ENCODE data around the gene ANKLE1. TPM values are rescaled to one million over a fixed set of nuclear protein-coding genes. Genes with fewer than 3 reads are reported as not detected.

ANKLE1 gene
- polyA plus RNA-seq, 1 donor (not counting 4 experiments of a cell fraction or from before 2014, with no cell fraction given), result 0.30 TPM

- H3K4me1 ChIP-seq (ENCODE audit: control insufficient read depth, extremely low read depth, insufficient read depth, low read length), result peaks cover 32% of the 10 kb centered on the region
- peaks cover 14% of the 10 kb centered on the region for H3K79me2 ChIP-seq (ENCODE audit: control insufficient read depth, insufficient read depth, low read length)
- H3K9ac ChIP-seq (ENCODE audit: control insufficient read depth, extremely low read depth, insufficient read depth, low read length), result peak within 1 kb of the TSS; percentile 69
- peak; percentile 78 for DNase-seq (ENCODE audit: low read depth, low spot score)
- peak within 1 kb of the TSS; percentile 87 for H3K4me2 ChIP-seq (ENCODE audit: control insufficient read depth, extremely low read depth, insufficient read depth, low read depth, low read length)
- no peaks in the 10 kb centered on the region for H3K9me3 ChIP-seq (ENCODE audit: control insufficient read depth, low read depth, low read length)
- FAIRE-seq, result peak; percentile 73
- H3K36me3 ChIP-seq (ENCODE audit: control insufficient read depth in 2 of 2, extremely low read depth in 1 of 2, insufficient read depth in 2 of 2, low read length in 2 of 2), result peaks cover 0 to 2% of the 10 kb centered on the region in 2 experiments
- H2AFZ ChIP-seq (ENCODE audit: control insufficient read depth, low read length), result peak within 1 kb of the TSS; percentile 33
- H3K27ac ChIP-seq (ENCODE audit: control insufficient read depth, insufficient read depth, low read length), result peak within 1 kb of the TSS; percentile 54
- H3K4me3 ChIP-seq (ENCODE audit: control insufficient read depth in 2 of 3, extremely low read depth in 1 of 3, insufficient read depth in 2 of 3, low read depth in 1 of 3, low read length in 3 of 3), result peak within 1 kb of the TSS; percentile 55 to 87 (median 64)
- H3K27me3 ChIP-seq (ENCODE audit: control insufficient read depth, extremely low read depth, insufficient read depth, low read length), result no peaks in the 10 kb centered on the region
- H3K9me1 ChIP-seq (ENCODE audit: control insufficient read depth, extremely low read depth, insufficient read depth, low read length), result peaks cover 3% of the 10 kb centered on the region
- TF ChIP-seq CTCF (optimal IDR thresholded peaks at IDR 0.05 in 1 of 3, IDR thresholded peaks at IDR 0.05 in 1 of 3, conservative IDR thresholded peaks at IDR 0.05 in 1 of 3; ENCODE audit: extremely low read depth in 1 of 3, insufficient read depth in 2 of 3, low read length in 3 of 3), result peak in 2 of 3 experiments; percentile 19 to 26
- no peak for TF ChIP-seq EZH2 (IDR thresholded peaks at IDR 0.05; ENCODE audit: low read length)
- H4K20me1 ChIP-seq (ENCODE audit: control insufficient read depth, extremely low read depth, insufficient read depth, low read length), result no peaks in the 10 kb centered on the region
- dilution Hi-C loops (cut with MboI; ENCODE audit: extremely low pct_ligation_motif_present, low sequenced_read_pairs), result no loop called here
Observed at GRCh38 chr19:17303167-17303939, 21.7 kb downstream of the ANKLE1 start, which contains the start of gene ABHD8. Gene ABHD8 (minus strand): TSS chr19:17303425. CDS start chr19:17301616, 1,809 bp downstream.

GRCh38 chr19:17303940-17304267 is 22.2 kb downstream of the ANKLE1 start:
- H3K27ac ChIP-seq (ENCODE audit: control insufficient read depth, insufficient read depth, low read length), result no peak overlapping the region
- no peak for DNase-seq (ENCODE audit: low read depth, low spot score)
- TF ChIP-seq EZH2 (IDR thresholded peaks at IDR 0.05; ENCODE audit: low read length) (no peak), CTCF (optimal IDR thresholded peaks at IDR 0.05 in 1 of 3, IDR thresholded peaks at IDR 0.05 in 1 of 3, conservative IDR thresholded peaks at IDR 0.05 in 1 of 3; ENCODE audit: extremely low read depth in 1 of 3, insufficient read depth in 2 of 3, low read length in 3 of 3) (no peak)
- H3K9ac ChIP-seq (ENCODE audit: control insufficient read depth, extremely low read depth, insufficient read depth, low read length), result no peak overlapping the region
- no peak overlapping the region for H2AFZ ChIP-seq (ENCODE audit: control insufficient read depth, low read length)
- H3K27me3 ChIP-seq (ENCODE audit: control insufficient read depth, extremely low read depth, insufficient read depth, low read length), result no peaks in the 10 kb centered on the region
- peaks cover 12% of the 10 kb centered on the region for H3K79me2 ChIP-seq (ENCODE audit: control insufficient read depth, insufficient read depth, low read length)
- H3K4me3 ChIP-seq (ENCODE audit: control insufficient read depth in 2 of 3, extremely low read depth in 1 of 3, insufficient read depth in 2 of 3, low read depth in 1 of 3, low read length in 3 of 3), result no peak overlapping the region
- H4K20me1 ChIP-seq (ENCODE audit: control insufficient read depth, extremely low read depth, insufficient read depth, low read length), result no peaks in the 10 kb centered on the region
- H3K4me1 ChIP-seq (ENCODE audit: control insufficient read depth, extremely low read depth, insufficient read depth, low read length), result peaks cover 32% of the 10 kb centered on the region
- H3K36me3 ChIP-seq (ENCODE audit: control insufficient read depth in 2 of 2, extremely low read depth in 1 of 2, insufficient read depth in 2 of 2, low read length in 2 of 2), result no peaks in the 10 kb centered on the region
- H3K4me2 ChIP-seq (ENCODE audit: control insufficient read depth, extremely low read depth, insufficient read depth, low read depth, low read length), result peak overlapping the region; percentile 39
- dilution Hi-C loops (cut with MboI; ENCODE audit: extremely low pct_ligation_motif_present, low sequenced_read_pairs), result no loop called here
- H3K9me3 ChIP-seq (ENCODE audit: control insufficient read depth, low read depth, low read length), result no peaks in the 10 kb centered on the region
- no peak for FAIRE-seq
- H3K9me1 ChIP-seq (ENCODE audit: control insufficient read depth, extremely low read depth, insufficient read depth, low read length), result peaks cover 3% of the 10 kb centered on the region
